ENCODE data around the gene UBE2J1.

The UBE2J1 gene

DNA sequence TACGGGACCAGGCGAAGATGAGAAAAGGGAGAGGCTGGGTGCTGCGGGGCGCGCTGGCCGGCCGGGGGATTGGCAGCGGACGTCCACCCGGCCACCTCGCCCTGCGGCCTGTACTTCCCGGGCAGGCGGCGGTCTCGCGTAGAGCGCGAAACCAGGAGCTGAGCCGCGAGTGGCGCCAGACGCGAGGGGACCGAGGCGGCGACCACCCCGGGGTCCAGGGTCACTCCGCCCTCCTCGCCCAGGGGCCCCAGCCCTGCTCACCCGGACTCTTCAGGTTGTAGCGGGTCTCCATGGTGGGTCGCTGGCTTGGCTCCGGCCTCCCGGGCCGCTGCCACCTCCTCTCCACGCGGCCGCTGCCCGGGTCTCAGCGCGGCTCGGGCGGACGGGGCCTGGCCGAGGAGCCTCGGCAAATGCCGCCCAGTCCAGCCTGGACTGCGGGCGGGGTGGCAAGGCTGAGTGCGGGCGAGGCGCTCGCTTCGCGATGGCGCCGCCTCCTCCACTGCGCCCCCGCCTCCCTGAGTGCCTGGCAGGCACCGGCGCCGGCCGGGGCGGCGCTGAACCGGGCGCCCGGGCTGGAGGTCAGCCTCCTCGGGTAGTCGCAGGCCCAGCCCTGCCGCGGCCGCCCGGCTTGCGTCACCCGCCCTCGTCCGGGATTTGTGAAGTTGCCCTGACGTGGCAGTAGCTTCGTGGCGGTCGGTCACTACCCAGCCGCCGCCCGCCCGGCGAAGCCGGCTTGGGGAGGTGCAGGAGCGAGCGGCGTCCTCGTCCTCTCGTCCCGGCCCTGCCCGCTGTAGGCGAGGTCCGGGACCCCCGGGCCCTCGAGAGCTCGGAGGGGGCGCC lies at the start of gene UBE2J1 (continued):
- TF ChIP-seq, protein P1, sequence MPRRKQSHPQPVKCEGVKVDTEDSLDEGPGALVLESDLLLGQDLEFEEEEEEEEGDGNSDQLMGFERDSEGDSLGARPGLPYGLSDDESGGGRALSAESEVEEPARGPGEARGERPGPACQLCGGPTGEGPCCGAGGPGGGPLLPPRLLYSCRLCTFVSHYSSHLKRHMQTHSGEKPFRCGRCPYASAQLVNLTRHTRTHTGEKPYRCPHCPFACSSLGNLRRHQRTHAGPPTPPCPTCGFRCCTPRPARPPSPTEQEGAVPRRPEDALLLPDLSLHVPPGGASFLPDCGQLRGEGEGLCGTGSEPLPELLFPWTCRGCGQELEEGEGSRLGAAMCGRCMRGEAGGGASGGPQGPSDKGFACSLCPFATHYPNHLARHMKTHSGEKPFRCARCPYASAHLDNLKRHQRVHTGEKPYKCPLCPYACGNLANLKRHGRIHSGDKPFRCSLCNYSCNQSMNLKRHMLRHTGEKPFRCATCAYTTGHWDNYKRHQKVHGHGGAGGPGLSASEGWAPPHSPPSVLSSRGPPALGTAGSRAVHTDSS (tag by site-specific recombination; IDR thresholded peaks at IDR 0.05): no peak
- TF ChIP-seq GFI1B (tag by site-specific recombination; IDR thresholded peaks at IDR 0.05): no peak
- TF ChIP-seq ZNF791 (tag by site-specific recombination; IDR thresholded peaks at IDR 0.05): no peak

DNA sequence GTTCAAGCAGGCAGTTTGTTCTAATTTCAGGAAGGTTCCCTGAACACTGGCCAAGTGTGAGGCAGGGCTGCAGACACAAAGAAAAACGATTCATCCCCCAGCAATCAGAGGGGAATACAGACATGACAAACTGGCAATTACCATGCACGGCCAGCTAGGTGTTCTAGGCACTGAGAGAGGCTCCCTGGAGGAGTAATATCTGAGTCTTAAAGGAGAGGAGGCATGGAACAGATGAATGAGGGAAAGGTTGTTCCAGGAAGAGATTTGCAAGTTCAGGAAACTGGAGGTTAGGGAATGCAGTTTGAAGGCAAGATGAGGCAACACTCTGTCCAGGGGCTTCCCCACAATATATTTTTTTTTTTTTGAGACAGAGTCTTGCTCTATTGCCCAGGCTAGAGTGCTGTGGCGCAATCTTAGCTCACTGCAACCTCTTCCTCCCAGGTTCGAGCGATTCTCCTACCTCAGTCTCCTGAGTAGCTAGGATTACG lies 48.4 kb upstream of the UBE2J1 start:
- H3K9me3 ChIP-seq (ENCODE audit: control insufficient read depth, insufficient read depth, low read depth, low read length): no peaks in the 10 kb centered on the region
- no peaks in the 10 kb centered on the region for H3K36me3 ChIP-seq (ENCODE audit: control insufficient read depth in 2 of 2, insufficient read depth in 1 of 2, low read length in 2 of 2)
- ChIA-PET POLR2A (interaction anchor here (0.6 kb wide), 1 partner anchor 23 kb away, joined by 3 read pairs; no protein-coding TSS in a partner anchor), CTCF (interaction anchor here (0.5 to 1.5 kb wide), 5 partner anchors 13 to 100 kb away, joined by 3 to 4 read pairs (median 3); no protein-coding TSS in a partner anchor)
- TF ChIP-seq, protein P2, sequence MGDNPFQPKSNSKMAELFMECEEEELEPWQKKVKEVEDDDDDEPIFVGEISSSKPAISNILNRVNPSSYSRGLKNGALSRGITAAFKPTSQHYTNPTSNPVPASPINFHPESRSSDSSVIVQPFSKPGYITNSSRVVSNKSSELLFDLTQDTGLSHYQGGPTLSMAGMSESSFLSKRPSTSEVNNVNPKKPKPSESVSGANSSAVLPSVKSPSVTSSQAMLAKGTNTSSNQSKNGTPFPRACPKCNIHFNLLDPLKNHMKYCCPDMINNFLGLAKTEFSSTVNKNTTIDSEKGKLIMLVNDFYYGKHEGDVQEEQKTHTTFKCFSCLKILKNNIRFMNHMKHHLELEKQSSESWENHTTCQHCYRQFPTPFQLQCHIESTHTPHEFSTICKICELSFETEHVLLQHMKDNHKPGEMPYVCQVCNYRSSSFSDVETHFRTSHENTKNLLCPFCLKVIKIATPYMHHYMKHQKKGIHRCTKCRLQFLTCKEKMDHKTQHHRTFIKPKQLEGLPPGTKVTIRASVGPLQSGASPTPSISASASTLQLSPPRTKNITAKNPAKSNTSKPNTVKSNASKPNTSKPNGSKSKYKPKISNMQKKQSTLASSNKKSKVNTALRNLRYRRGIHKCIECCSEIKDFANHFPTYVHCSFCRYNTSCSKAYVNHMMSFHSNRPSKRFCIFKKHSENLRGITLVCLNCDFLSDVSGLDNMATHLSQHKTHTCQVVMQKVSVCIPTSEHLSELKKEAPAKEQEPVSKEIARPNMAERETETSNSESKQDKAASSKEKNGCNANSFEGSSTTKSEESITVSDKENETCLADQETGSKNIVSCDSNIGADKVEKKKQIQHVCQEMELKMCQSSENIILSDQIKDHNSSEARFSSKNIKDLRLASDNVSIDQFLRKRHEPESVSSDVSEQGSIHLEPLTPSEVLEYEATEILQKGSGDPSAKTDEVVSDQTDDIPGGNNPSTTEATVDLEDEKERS (tag by site-specific recombination; IDR thresholded peaks at IDR 0.05): no peak
- 0 out of 2 replicates have a peak, but pooled peaks have one; percentile 25 for TF ChIP-seq ZBTB17 (tag by site-specific recombination; IDR thresholded peaks at IDR 0.05)
- TF ChIP-seq ZNF112 (tag by site-specific recombination; IDR thresholded peaks at IDR 0.05): no peak
- peak; percentile 65 for TF ChIP-seq ZNF121 (tag by site-specific recombination; IDR thresholded peaks at IDR 0.05)
- TF ChIP-seq ZNF2 (tag by site-specific recombination; IDR thresholded peaks at IDR 0.05): no peak
- TF ChIP-seq SETDB1 (IDR thresholded peaks at IDR 0.05; ENCODE audit: insufficient read length, low read length): no peak
- H3K27ac ChIP-seq (ENCODE audit: extremely low read depth, low read depth, low read length): no peak overlapping the region
- H3K4me3 ChIP-seq (ENCODE audit: low read depth, low read length): no peak overlapping the region
- no peaks in the 10 kb centered on the region for H3K4me1 ChIP-seq (ENCODE audit: control insufficient read depth, insufficient read depth, low read length)

DNA sequence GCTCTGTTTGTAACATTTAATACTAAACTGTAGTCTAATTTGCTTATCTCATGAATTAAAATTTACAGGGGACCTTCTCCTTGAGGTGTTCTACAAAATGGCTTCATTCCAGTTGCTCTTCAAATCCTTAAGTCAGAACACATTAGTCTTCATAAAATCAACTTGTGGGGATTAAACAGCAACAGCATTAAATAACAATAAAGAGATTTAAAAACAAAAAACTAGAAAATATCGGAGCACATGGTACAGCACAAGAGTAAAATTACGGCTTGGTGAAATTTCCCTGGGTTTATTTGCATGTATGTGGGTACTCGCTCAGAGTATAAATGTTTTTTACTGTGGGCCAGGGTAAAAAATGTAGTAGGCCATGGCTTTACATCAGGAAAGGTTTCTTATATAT lies 47.5 kb upstream of the UBE2J1 start:
- Histone ChIP-seq H3K27ac (ENCODE audit: extremely low read depth, low read depth, low read length) (no peak overlapping the region), H3K4me3 (ENCODE audit: low read depth, low read length) (no peak overlapping the region), H3K36me3 (ENCODE audit: control insufficient read depth in 2 of 2, insufficient read depth in 1 of 2, low read length in 2 of 2) (no peaks in the 10 kb centered on the region), H3K4me1 (ENCODE audit: control insufficient read depth, insufficient read depth, low read length) (no peaks in the 10 kb centered on the region), H3K9me3 (ENCODE audit: control insufficient read depth, insufficient read depth, low read depth, low read length) (no peaks in the 10 kb centered on the region)
- POLR2A ChIA-PET: no interaction called here
- no peak for TF ChIP-seq ZNF423 (tag by site-specific recombination; IDR thresholded peaks at IDR 0.05)
- no peak for TF ChIP-seq ZBTB8A (tag by site-specific recombination; IDR thresholded peaks at IDR 0.05)
- no peak for TF ChIP-seq ZNF561 (tag by site-specific recombination; IDR thresholded peaks at IDR 0.05; ENCODE audit: borderline replicate concordance)
- TF ChIP-seq, protein P3, sequence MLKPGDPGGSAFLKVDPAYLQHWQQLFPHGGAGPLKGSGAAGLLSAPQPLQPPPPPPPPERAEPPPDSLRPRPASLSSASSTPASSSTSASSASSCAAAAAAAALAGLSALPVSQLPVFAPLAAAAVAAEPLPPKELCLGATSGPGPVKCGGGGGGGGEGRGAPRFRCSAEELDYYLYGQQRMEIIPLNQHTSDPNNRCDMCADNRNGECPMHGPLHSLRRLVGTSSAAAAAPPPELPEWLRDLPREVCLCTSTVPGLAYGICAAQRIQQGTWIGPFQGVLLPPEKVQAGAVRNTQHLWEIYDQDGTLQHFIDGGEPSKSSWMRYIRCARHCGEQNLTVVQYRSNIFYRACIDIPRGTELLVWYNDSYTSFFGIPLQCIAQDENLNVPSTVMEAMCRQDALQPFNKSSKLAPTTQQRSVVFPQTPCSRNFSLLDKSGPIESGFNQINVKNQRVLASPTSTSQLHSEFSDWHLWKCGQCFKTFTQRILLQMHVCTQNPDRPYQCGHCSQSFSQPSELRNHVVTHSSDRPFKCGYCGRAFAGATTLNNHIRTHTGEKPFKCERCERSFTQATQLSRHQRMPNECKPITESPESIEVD (tag by site-specific recombination; IDR thresholded peaks at IDR 0.05): peak; percentile 62
- TF ChIP-seq WT1 (tag by site-specific recombination; IDR thresholded peaks at IDR 0.05): no peak
- no peak for TF ChIP-seq ZNF670 (tag by site-specific recombination; IDR thresholded peaks at IDR 0.05; ENCODE audit: low read depth)
- no peak for TF ChIP-seq ZBTB17 (tag by site-specific recombination; IDR thresholded peaks at IDR 0.05)
- CTCF ChIA-PET: interaction anchor here (0.5 to 2.8 kb wide), 4 partner anchors 20 to 423 kb away, joined by 3 to 12 read pairs (median 4); no protein-coding TSS in a partner anchor

Measured in HEK293 (cell line).